GM12878 (cell line): Measurements from ENCODE around the gene PI4KB. TPM values are rescaled to one million over a fixed set of nuclear protein-coding genes. Genes with fewer than 3 reads are reported as not detected.

ENCODE experiments used
- ATAC-seq: fragments of 200-7000 bp; cut with Tn5 transposase; 3 replicates; pipeline ENCODE4 v1.9.1; 2020; ENCODE audit warnings: mild to moderate bottlenecking, moderate library complexity
- BruUV-seq: library from RNA; stranded (reverse); fragments of 400-500 nt; replicated peaks from 2 replicates; lab custom pipeline; 2021; lab: Mats Ljungman, UMichigan
- CTCF ChIA-PET: fragments of 300-600 bp; sonication (Branson Sonifier 250); formaldehyde crosslinking; extraction: SDS; loops from one replicate; lab custom pipeline; 2021; ENCODE audit warnings: inconsistent platforms; lab: Yijun Ruan, JAX
- POLR2A ChIA-PET: fragments of 350-600 bp; formaldehyde crosslinking; extraction: SDS; loops from one replicate; lab custom pipeline; 2021; ENCODE audit warnings: inconsistent platforms; lab: Charles Lee
- RAD21 ChIA-PET: fragments of 300-600 bp; sonication (Branson Sonifier 250); formaldehyde crosslinking; loops from one replicate; lab custom pipeline; 2023; ENCODE audit warnings: antibody characterized with exemption; ENCODE audit not compliant: unreplicated experiment; lab: Charles Lee
- SMC1A ChIA-PET: fragments of 300-600 bp; sonication (Branson Sonifier 250); formaldehyde crosslinking; loops from one replicate; lab custom pipeline; 2023; ENCODE audit not compliant: unreplicated experiment, uncharacterized antibody; lab: Charles Lee
- DNase-seq: peaks from one replicate; pipeline ENCODE4 v3.0.0-alpha.2; 2011; ENCODE audit warnings: low read depth, low spot score
- FAIRE-seq: peaks from 3 replicates; lab custom pipeline; 2011; peaks lifted over from hg19 to GRCh38; lab: Jason Lieb, UNC
- H2AFZ ChIP-seq: 2 replicates; pipeline ENCODE4 v1.6.0; 2011; ENCODE audit warnings: low read depth, low read length, control low read depth; ENCODE audit not compliant: control insufficient read depth
- H3K27ac ChIP-seq: 2 replicates; pipeline ENCODE4 v1.5.1; 2011; ENCODE audit warnings: control low read depth; ENCODE audit not compliant: control insufficient read depth, insufficient read depth
- H3K27me3 ChIP-seq, 2 experiments: replicated peaks in 1 of 2; 2 replicates each; pipeline versions ENCODE4 v1.6.0 to v1.6.1; 2011; ENCODE audit warnings: low read length in 1 of 2; ENCODE audit not compliant: control insufficient read depth in 2 of 2, insufficient read depth in 2 of 2
- H3K36me3 ChIP-seq, 2 experiments: 2 replicates each; pipeline ENCODE4 v1.5.1; 2011; ENCODE audit warnings: low read length in 1 of 2; ENCODE audit not compliant: control insufficient read depth in 2 of 2, insufficient read depth in 2 of 2
- H3K4me1 ChIP-seq: 2 replicates; pipeline ENCODE4 v1.6.1; 2011; ENCODE audit warnings: mild to moderate bottlenecking, low read length, moderate library complexity, mixed read lengths; ENCODE audit not compliant: control insufficient read depth, insufficient read depth
- H3K4me2 ChIP-seq: 2 replicates; pipeline ENCODE4 v1.6.0; 2011; ENCODE audit warnings: control low read depth; ENCODE audit not compliant: control insufficient read depth, insufficient read depth
- H3K4me3 ChIP-seq: fragments of 200-600 bp; sonication (generic); 2 replicates; pipeline ENCODE4 v1.5.1; 2016
- H3K79me2 ChIP-seq: 2 replicates; pipeline ENCODE4 v1.6.0; 2011; ENCODE audit warnings: low read length; ENCODE audit not compliant: control insufficient read depth, insufficient read depth
- H3K9ac ChIP-seq: 2 replicates; pipeline ENCODE4 v1.8.0; 2011; ENCODE audit warnings: low read length, control low read depth, mixed read lengths; ENCODE audit not compliant: control insufficient read depth, insufficient read depth
- H3K9me3 ChIP-seq: replicated peaks from 3 replicates; pipeline ENCODE4 v1.5.1; 2011; ENCODE audit warnings: mild to moderate bottlenecking, low read length; ENCODE audit not compliant: control insufficient read depth, insufficient read depth
- H4K20me1 ChIP-seq: 2 replicates; pipeline ENCODE4 v1.6.0; 2011; ENCODE audit not compliant: control insufficient read depth, insufficient read depth
- HDAC2 ChIP-seq: fragments of 200-600 bp; sonication (generic); IDR thresholded peaks from 2 replicates; pipeline ENCODE4 v1.6.1; 2017
- MEF2B ChIP-seq: fragments of 450-650 bp; IDR thresholded peaks from 2 replicates; pipeline ENCODE4 v1.6.1; 2018; ENCODE audit warnings: mild to moderate bottlenecking, moderate library complexity; ENCODE audit not compliant: partially characterized antibody, poor library complexity, severe bottlenecking
- POLR2A ChIP-seq: IDR thresholded peaks from 2 replicates; pipeline ENCODE4 v1.6.1; 2011; ENCODE audit warnings: low read depth, mild to moderate bottlenecking, low read length
- ZBTB40 ChIP-seq: fragments of 450-650 bp; IDR thresholded peaks from 2 replicates; pipeline ENCODE4 v1.6.1; 2016; ENCODE audit warnings: mild to moderate bottlenecking, moderate library complexity, borderline replicate concordance
- WGBS: methylation state at CpG from one replicate; pipeline ENCODE4 v1.1.6; 2016; ENCODE audit warnings: low lambda C conversion rate; ENCODE audit not compliant: insufficient replicate concordance, insufficient coverage; ENCODE audit errors: missing lambda C conversion rate; 5-methylcytosine and 5-hydroxymethylcytosine counted together
- in situ Hi-C: fragments of 300-500 bp; cut with MboI; formaldehyde crosslinking; loops from 9 replicates; pipeline ENCODE4 v1.14.3; 2018; ENCODE audit warnings: mixed read lengths
- intact Hi-C: fragments of 100-400 bp; cut with micrococcal nuclease; formaldehyde crosslinking; loops from one replicate; pipeline ENCODE4 v1.14.2; 2022; ENCODE audit not compliant: unreplicated experiment
- polyA plus RNA-seq, 11 experiments: library from polyadenylated mRNA; depleted of rRNA in 4 of 11; unstranded in 6 of 11; stranded (reverse) in 5 of 11; fragments of >200 nt; fragmentation: Nextera tagmentation in 4 of 11; fragmentation: Illumina TruSeq in 1 of 11; extraction: Ambion mirVana in 4 of 11; extraction: Trizol in 1 of 11; gene quantifications; 1 replicate in 1 of 11; 2 replicates in 10 of 11; pipeline versions ENCODE4 v1.2.1 to v1.2.3, GENCODE V29; 2011 to 2016; ENCODE audit warnings: inconsistent platforms in 2 of 11, missing spikeins in 2 of 11, low read depth in 1 of 11
- total RNA-seq, 4 experiments: library from RNA; depleted of rRNA in 3 of 4; stranded (reverse); fragments of >200 nt in 3 of 4; fragmentation: Illumina TruSeq in 1 of 4; extraction: Trizol in 1 of 4; gene quantifications; 2 replicates each; pipeline versions ENCODE4 v1.2.1 to v1.2.3, GENCODE V29; 2013 to 2021

PI4KB gene
- total and polyA plus RNA-seq, 10 of the 15 experiments (the other 5 are each of a cell fraction or from before 2014, with no cell fraction given) = 3.3 to 88.3 (median 51.7) TPM

- H3K79me2 ChIP-seq = no peaks in the 10 kb centered on the region
- no peak for FAIRE-seq
- no peak for DNase-seq
- in situ Hi-C loops (no loop called here), intact Hi-C loops (no loop called here)
- BruUV-seq = no TSS peak
- 0 out of 2 replicates have a peak, but pooled peaks cover 4% of the 10 kb centered on the region for H4K20me1 ChIP-seq
- ATAC-seq = no peak
- H2AFZ ChIP-seq = no peak overlapping the region
- no peak overlapping the region for H3K4me2 ChIP-seq
- ChIA-PET RAD21 (interaction anchor here (1.8 to 2.8 kb wide), 2 partner anchors 10 to 30 kb away, joined by 7 to 18 read pairs; no protein-coding TSS in a partner anchor), CTCF (interaction anchor here (0.8 to 4.1 kb wide), 10 partner anchors 10 to 211 kb away, joined by 3 to 32 read pairs (median 4); partner anchors contain the start of genes PI4KB and PSMD4), POLR2A (interaction anchor here (0.6 to 4.8 kb wide), 5 partner anchors 10 to 538 kb away, joined by 3 to 19 read pairs (median 4); partner anchors contain the start of gene PI4KB), SMC1A (interaction anchor here (0.8 to 3.8 kb wide), 8 partner anchors 10 to 87 kb away, joined by 3 to 15 read pairs (median 4); no protein-coding TSS in a partner anchor)
- H3K36me3 ChIP-seq = peaks cover 21 to 50% of the 10 kb centered on the region in 2 experiments
- WGBS = 73% methylated on average over 4 of the region's 4 CpGs
- H3K27me3 ChIP-seq = no peaks in the 10 kb centered on the region
- H3K4me3 ChIP-seq = no peak overlapping the region
- H3K9ac ChIP-seq = no peak overlapping the region
- H3K9me3 ChIP-seq = no peaks in the 10 kb centered on the region
- no peaks in the 10 kb centered on the region for H3K4me1 ChIP-seq
- TF ChIP-seq ZBTB40 (no peak), MEF2B (no peak), HDAC2 (no peak), POLR2A (peak; percentile 17; the same call in 1 of the 2 replicates)
- no peak overlapping the region for H3K27ac ChIP-seq
These were observed 16.2 kb downstream of the PI4KB start for GRCh38 chr1:151311011-151311410.
